SK-N-SH (cell line): Measurements from ENCODE around the gene NCAM2.

Experiments used
- RAD21 ChIP-seq: IDR thresholded peaks from 2 replicates; pipeline ENCODE4 v1.6.1; 2012; ENCODE audit warnings: mild to moderate bottlenecking, low read length
- RXRA ChIP-seq: IDR thresholded peaks from 2 replicates; pipeline ENCODE4 v1.4.0; 2012; ENCODE audit warnings: low read depth, mild to moderate bottlenecking, borderline replicate concordance
- TF ChIP-seq, protein P1 (sequence below): fragments of 200-600 bp; sonication (generic); IDR thresholded peaks from 2 replicates; pipeline ENCODE4 v1.6.1; 2017; ENCODE audit warnings: antibody characterized with exemption, mild to moderate bottlenecking, moderate library complexity
- TF ChIP-seq, protein P2 (sequence below): IDR thresholded peaks from 2 replicates; pipeline ENCODE4 v1.4.0; 2012; ENCODE audit warnings: low read depth

DNA sequence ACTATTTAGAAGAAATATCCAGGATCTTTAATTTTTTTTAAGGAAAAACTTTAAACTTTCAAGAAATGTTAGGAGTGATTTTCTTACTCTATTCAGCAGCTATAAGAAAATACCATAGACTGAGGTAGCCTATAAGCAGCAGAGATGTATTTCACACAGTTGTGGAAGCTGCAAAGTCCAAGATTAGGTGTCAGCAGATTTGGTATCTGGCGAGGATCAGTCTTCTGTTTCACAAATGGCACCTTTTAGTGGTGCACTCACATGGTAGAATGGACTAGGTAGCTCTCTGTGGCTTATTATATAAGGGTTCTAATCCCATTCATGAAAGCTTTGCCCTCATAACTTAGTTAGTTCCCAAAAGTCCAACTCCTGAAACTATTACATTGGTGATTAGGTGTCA is 207.4 kb downstream of the NCAM2 start:
- no peak for TF ChIP-seq RXRA
- TF ChIP-seq, protein P1, sequence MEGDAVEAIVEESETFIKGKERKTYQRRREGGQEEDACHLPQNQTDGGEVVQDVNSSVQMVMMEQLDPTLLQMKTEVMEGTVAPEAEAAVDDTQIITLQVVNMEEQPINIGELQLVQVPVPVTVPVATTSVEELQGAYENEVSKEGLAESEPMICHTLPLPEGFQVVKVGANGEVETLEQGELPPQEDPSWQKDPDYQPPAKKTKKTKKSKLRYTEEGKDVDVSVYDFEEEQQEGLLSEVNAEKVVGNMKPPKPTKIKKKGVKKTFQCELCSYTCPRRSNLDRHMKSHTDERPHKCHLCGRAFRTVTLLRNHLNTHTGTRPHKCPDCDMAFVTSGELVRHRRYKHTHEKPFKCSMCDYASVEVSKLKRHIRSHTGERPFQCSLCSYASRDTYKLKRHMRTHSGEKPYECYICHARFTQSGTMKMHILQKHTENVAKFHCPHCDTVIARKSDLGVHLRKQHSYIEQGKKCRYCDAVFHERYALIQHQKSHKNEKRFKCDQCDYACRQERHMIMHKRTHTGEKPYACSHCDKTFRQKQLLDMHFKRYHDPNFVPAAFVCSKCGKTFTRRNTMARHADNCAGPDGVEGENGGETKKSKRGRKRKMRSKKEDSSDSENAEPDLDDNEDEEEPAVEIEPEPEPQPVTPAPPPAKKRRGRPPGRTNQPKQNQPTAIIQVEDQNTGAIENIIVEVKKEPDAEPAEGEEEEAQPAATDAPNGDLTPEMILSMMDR = no peak
- TF ChIP-seq, protein P2, sequence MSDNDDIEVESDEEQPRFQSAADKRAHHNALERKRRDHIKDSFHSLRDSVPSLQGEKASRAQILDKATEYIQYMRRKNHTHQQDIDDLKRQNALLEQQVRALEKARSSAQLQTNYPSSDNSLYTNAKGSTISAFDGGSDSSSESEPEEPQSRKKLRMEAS = no peak
- no peak for TF ChIP-seq RAD21
